GM23338 (cell line): Measurements from ENCODE around the gene ZDHHC7. TPM values are rescaled to one million over a fixed set of nuclear protein-coding genes. Genes with fewer than 3 reads are reported as not detected.

ENCODE experiments used
- ATAC-seq: fragments of 200-7000 bp; cut with Tn5 transposase; 3 replicates; pipeline ENCODE4 v1.9.1; 2020
- DNase-seq: peaks from one replicate; pipeline ENCODE4 v3.0.0-alpha.2; 2015; ENCODE audit warnings: low spot score
- H2AFZ ChIP-seq: fragments of 200-600 bp; sonication (generic); 2 replicates; pipeline ENCODE4 v1.8.0; 2016; ENCODE audit warnings: antibody characterized with exemption, mild to moderate bottlenecking, moderate library complexity
- H3F3A ChIP-seq: fragments of 200-600 bp; sonication (generic); replicated peaks from 2 replicates; pipeline ENCODE4 v1.8.0; 2017; ENCODE audit warnings: antibody characterized with exemption, mixed run types, low read depth
- H3K27ac ChIP-seq: fragments of 200-600 bp; sonication (generic); 2 replicates; pipeline ENCODE4 v1.6.1; 2016; ENCODE audit warnings: low read depth
- H3K27me3 ChIP-seq: fragments of 200-600 bp; sonication (generic); 2 replicates; pipeline ENCODE4 v1.8.0; 2016; ENCODE audit warnings: mild to moderate bottlenecking, mixed run types, moderate library complexity; ENCODE audit not compliant: insufficient read depth
- H3K36me3 ChIP-seq: fragments of 200-600 bp; sonication (generic); 2 replicates; pipeline ENCODE4 v1.8.0; 2016; ENCODE audit warnings: mild to moderate bottlenecking; ENCODE audit not compliant: insufficient read depth
- H3K4me1 ChIP-seq: fragments of 200-600 bp; sonication (generic); 2 replicates; pipeline ENCODE4 v1.8.0; 2016; ENCODE audit warnings: mild to moderate bottlenecking, moderate library complexity; ENCODE audit not compliant: insufficient read depth
- H3K4me2 ChIP-seq: fragments of 200-600 bp; sonication (generic); 2 replicates; pipeline ENCODE4 v1.7.1; 2017; ENCODE audit warnings: mixed run types
- H3K4me3 ChIP-seq: fragments of 200-600 bp; sonication (generic); 2 replicates; pipeline ENCODE4 v1.6.1; 2016; ENCODE audit warnings: mixed run types
- H3K79me2 ChIP-seq: fragments of 200-600 bp; sonication (generic); replicated peaks from 2 replicates; pipeline ENCODE4 v1.8.0; 2017; ENCODE audit warnings: mild to moderate bottlenecking; ENCODE audit not compliant: insufficient read depth
- H3K9me2 ChIP-seq: fragments of 200-600 bp; sonication (generic); 2 replicates; pipeline ENCODE4 v1.8.0; 2017; ENCODE audit not compliant: insufficient read depth
- H4K20me1 ChIP-seq: fragments of 200-600 bp; sonication (generic); replicated peaks from 2 replicates; pipeline ENCODE4 v1.8.0; 2017; ENCODE audit warnings: mild to moderate bottlenecking; ENCODE audit not compliant: insufficient read depth
- H3K27ac Mint-ChIP-seq: 2 replicates; pipeline ENCODE4 v1.8.0; 2020; ENCODE audit warnings: inconsistent platforms, mild to moderate bottlenecking, moderate library complexity, mixed read lengths
- H3K27me3 Mint-ChIP-seq: 3 replicates; pipeline ENCODE4 v1.8.0; 2022; ENCODE audit warnings: low read depth, mild to moderate bottlenecking, moderate library complexity, mixed read lengths, inconsistent platforms; ENCODE audit not compliant: insufficient read depth, poor library complexity
- H3K36me3 Mint-ChIP-seq: 3 replicates; pipeline ENCODE4 v1.8.0; 2021; ENCODE audit warnings: low read depth, mild to moderate bottlenecking, inconsistent platforms, moderate library complexity, mixed read lengths
- H3K4me1 Mint-ChIP-seq: 3 replicates; pipeline ENCODE4 v1.8.0; 2020; ENCODE audit warnings: mild to moderate bottlenecking, inconsistent platforms, mixed read lengths
- H3K4me3 Mint-ChIP-seq: 3 replicates; pipeline ENCODE4 v1.8.0; 2021; ENCODE audit warnings: moderate library complexity, mild to moderate bottlenecking, inconsistent platforms, mixed read lengths
- H3K9me3 Mint-ChIP-seq: 3 replicates; pipeline ENCODE4 v1.8.0; 2020; ENCODE audit warnings: moderate library complexity, mild to moderate bottlenecking, inconsistent platforms, mixed read lengths
- EZH2 ChIP-seq: fragments of 200-600 bp; sonication (generic); IDR thresholded peaks from one replicate; pipeline ENCODE4 v1.8.0; 2017; ENCODE audit warnings: antibody characterized with exemption, mild to moderate bottlenecking, low read depth; ENCODE audit not compliant: unreplicated experiment
- EZH2phosphoT487 ChIP-seq: fragments of 200-600 bp; sonication (generic); IDR thresholded peaks from one replicate; pipeline ENCODE4 v1.8.1; 2018; ENCODE audit warnings: antibody characterized with exemption; ENCODE audit not compliant: unreplicated experiment
- JUNB ChIP-seq: IDR thresholded peaks from one replicate; pipeline ENCODE4 v1.6.1; 2016; ENCODE audit warnings: antibody characterized with exemption; ENCODE audit not compliant: unreplicated experiment
- NANOG ChIP-seq: IDR thresholded peaks from 2 replicates; pipeline ENCODE4 v1.6.1; 2016; ENCODE audit warnings: antibody characterized with exemption, borderline replicate concordance
- POLR2AphosphoS5 ChIP-seq: IDR thresholded peaks from 2 replicates; pipeline ENCODE4 v1.6.1; 2016; ENCODE audit warnings: antibody characterized with exemption, low read depth
- ZNF114 ChIP-seq: fragments of 250-450 bp; sonication (Bioruptor Pico); IDR thresholded peaks from 2 replicates; pipeline ENCODE4 v1.5.0; 2020; ENCODE audit warnings: mild to moderate bottlenecking, moderate library complexity
- polyA plus RNA-seq: library from polyadenylated mRNA; unstranded; fragments of >200 nt; fragmentation: Nextera tagmentation; extraction: Ambion mirVana; gene quantifications from 2 replicates; pipeline ENCODE4 v1.2.1, GENCODE V29; 2016
- total RNA-seq: library from RNA; depleted of rRNA; stranded (reverse); fragments of >200 nt; shearing (Covaris generic); gene quantifications from 2 replicates; pipeline ENCODE4 v1.2.3, GENCODE V29; 2014
- TF ChIP-seq, protein P1 (sequence below): IDR thresholded peaks from 2 replicates; pipeline ENCODE4 v1.6.1; 2016; ENCODE audit warnings: antibody characterized with exemption
- TF ChIP-seq, protein P2 (sequence below): IDR thresholded peaks from one replicate; pipeline ENCODE4 v1.6.1; 2018; ENCODE audit warnings: antibody characterized with exemption; ENCODE audit not compliant: unreplicated experiment
- TF ChIP-seq, protein P3 (sequence below): fragments of 250-450 bp; sonication (Bioruptor Pico); IDR thresholded peaks from 2 replicates; pipeline ENCODE4 v1.5.0; 2020; ENCODE audit warnings: mild to moderate bottlenecking, moderate library complexity

ZDHHC7 gene
- total and polyA plus RNA-seq, 2 experiments from 2014 or later = 13.1 to 46.1 TPM

DNA sequence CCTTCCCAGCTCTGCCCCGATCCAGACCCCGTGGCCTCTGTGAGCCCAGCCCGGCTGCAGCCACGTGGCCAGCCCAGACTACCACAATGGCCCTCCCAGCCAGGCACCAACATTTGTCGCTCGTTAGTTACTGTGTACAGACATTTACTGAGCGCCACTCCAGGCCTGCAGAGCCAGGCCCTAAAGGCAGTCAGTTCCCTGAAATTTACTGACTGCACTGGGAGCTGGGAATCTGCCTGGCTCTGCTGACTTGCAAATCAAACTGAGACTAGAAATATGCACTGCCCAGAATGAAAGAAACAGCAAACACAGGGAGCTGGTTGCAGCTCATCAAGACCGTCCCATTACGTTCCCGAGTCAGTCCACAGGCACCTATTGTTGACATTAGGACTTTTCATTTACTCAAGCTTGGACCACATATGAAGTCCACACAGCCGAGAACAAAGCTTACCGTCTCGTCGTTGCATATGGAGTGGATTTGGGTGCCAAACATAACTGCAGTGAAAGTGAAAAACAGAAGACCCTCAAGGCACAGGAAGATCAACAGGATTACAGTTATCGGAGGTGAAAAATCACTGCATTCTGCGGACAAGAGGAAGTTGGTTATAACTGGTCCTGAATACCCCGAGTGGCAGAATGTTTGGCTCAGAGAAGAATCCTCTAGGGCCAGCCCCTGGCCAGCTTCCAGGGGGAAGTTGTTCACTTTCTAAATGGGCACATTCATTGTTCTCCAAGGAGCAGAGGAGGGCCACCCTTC is 34.5 kb downstream of the ZDHHC7 start:
- Histone ChIP-seq H3K27me3 (no peaks in the 10 kb centered on the region), H3K4me2 (no peak overlapping the region), H3K4me1 (no peaks in the 10 kb centered on the region), H2AFZ (no peak overlapping the region), H3K9me2 (no peaks in the 10 kb centered on the region), H3K4me3 (no peak overlapping the region), H3F3A (no peaks in the 10 kb centered on the region), H3K79me2 (peaks cover 2% of the 10 kb centered on the region; the same call in 1 of the 2 replicates), H3K36me3 (peaks cover 13% of the 10 kb centered on the region), H4K20me1 (no peaks in the 10 kb centered on the region; the same call in 1 of the 2 replicates), H3K27ac (no peak overlapping the region)
- Mint-ChIP-seq H3K36me3 (peaks cover 55% of the 10 kb centered on the region), H3K4me3 (no peak overlapping the region), H3K27me3 (peaks cover 11% of the 10 kb centered on the region), H3K27ac (no peak overlapping the region), H3K4me1 (no peaks in the 10 kb centered on the region), H3K9me3 (no peaks in the 10 kb centered on the region; the same call in 2 of the 3 replicates)
- TF ChIP-seq JUNB = no peak
- TF ChIP-seq EZH2 = no peak
- TF ChIP-seq, protein P1, sequence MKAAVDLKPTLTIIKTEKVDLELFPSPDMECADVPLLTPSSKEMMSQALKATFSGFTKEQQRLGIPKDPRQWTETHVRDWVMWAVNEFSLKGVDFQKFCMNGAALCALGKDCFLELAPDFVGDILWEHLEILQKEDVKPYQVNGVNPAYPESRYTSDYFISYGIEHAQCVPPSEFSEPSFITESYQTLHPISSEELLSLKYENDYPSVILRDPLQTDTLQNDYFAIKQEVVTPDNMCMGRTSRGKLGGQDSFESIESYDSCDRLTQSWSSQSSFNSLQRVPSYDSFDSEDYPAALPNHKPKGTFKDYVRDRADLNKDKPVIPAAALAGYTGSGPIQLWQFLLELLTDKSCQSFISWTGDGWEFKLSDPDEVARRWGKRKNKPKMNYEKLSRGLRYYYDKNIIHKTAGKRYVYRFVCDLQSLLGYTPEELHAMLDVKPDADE = no peak
- TF ChIP-seq NANOG = no peak
- no peak for TF ChIP-seq EZH2phosphoT487
- TF ChIP-seq, protein P2, sequence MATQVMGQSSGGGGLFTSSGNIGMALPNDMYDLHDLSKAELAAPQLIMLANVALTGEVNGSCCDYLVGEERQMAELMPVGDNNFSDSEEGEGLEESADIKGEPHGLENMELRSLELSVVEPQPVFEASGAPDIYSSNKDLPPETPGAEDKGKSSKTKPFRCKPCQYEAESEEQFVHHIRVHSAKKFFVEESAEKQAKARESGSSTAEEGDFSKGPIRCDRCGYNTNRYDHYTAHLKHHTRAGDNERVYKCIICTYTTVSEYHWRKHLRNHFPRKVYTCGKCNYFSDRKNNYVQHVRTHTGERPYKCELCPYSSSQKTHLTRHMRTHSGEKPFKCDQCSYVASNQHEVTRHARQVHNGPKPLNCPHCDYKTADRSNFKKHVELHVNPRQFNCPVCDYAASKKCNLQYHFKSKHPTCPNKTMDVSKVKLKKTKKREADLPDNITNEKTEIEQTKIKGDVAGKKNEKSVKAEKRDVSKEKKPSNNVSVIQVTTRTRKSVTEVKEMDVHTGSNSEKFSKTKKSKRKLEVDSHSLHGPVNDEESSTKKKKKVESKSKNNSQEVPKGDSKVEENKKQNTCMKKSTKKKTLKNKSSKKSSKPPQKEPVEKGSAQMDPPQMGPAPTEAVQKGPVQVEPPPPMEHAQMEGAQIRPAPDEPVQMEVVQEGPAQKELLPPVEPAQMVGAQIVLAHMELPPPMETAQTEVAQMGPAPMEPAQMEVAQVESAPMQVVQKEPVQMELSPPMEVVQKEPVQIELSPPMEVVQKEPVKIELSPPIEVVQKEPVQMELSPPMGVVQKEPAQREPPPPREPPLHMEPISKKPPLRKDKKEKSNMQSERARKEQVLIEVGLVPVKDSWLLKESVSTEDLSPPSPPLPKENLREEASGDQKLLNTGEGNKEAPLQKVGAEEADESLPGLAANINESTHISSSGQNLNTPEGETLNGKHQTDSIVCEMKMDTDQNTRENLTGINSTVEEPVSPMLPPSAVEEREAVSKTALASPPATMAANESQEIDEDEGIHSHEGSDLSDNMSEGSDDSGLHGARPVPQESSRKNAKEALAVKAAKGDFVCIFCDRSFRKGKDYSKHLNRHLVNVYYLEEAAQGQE = no peak
- TF ChIP-seq POLR2AphosphoS5 = no peak
- TF ChIP-seq, protein P3, sequence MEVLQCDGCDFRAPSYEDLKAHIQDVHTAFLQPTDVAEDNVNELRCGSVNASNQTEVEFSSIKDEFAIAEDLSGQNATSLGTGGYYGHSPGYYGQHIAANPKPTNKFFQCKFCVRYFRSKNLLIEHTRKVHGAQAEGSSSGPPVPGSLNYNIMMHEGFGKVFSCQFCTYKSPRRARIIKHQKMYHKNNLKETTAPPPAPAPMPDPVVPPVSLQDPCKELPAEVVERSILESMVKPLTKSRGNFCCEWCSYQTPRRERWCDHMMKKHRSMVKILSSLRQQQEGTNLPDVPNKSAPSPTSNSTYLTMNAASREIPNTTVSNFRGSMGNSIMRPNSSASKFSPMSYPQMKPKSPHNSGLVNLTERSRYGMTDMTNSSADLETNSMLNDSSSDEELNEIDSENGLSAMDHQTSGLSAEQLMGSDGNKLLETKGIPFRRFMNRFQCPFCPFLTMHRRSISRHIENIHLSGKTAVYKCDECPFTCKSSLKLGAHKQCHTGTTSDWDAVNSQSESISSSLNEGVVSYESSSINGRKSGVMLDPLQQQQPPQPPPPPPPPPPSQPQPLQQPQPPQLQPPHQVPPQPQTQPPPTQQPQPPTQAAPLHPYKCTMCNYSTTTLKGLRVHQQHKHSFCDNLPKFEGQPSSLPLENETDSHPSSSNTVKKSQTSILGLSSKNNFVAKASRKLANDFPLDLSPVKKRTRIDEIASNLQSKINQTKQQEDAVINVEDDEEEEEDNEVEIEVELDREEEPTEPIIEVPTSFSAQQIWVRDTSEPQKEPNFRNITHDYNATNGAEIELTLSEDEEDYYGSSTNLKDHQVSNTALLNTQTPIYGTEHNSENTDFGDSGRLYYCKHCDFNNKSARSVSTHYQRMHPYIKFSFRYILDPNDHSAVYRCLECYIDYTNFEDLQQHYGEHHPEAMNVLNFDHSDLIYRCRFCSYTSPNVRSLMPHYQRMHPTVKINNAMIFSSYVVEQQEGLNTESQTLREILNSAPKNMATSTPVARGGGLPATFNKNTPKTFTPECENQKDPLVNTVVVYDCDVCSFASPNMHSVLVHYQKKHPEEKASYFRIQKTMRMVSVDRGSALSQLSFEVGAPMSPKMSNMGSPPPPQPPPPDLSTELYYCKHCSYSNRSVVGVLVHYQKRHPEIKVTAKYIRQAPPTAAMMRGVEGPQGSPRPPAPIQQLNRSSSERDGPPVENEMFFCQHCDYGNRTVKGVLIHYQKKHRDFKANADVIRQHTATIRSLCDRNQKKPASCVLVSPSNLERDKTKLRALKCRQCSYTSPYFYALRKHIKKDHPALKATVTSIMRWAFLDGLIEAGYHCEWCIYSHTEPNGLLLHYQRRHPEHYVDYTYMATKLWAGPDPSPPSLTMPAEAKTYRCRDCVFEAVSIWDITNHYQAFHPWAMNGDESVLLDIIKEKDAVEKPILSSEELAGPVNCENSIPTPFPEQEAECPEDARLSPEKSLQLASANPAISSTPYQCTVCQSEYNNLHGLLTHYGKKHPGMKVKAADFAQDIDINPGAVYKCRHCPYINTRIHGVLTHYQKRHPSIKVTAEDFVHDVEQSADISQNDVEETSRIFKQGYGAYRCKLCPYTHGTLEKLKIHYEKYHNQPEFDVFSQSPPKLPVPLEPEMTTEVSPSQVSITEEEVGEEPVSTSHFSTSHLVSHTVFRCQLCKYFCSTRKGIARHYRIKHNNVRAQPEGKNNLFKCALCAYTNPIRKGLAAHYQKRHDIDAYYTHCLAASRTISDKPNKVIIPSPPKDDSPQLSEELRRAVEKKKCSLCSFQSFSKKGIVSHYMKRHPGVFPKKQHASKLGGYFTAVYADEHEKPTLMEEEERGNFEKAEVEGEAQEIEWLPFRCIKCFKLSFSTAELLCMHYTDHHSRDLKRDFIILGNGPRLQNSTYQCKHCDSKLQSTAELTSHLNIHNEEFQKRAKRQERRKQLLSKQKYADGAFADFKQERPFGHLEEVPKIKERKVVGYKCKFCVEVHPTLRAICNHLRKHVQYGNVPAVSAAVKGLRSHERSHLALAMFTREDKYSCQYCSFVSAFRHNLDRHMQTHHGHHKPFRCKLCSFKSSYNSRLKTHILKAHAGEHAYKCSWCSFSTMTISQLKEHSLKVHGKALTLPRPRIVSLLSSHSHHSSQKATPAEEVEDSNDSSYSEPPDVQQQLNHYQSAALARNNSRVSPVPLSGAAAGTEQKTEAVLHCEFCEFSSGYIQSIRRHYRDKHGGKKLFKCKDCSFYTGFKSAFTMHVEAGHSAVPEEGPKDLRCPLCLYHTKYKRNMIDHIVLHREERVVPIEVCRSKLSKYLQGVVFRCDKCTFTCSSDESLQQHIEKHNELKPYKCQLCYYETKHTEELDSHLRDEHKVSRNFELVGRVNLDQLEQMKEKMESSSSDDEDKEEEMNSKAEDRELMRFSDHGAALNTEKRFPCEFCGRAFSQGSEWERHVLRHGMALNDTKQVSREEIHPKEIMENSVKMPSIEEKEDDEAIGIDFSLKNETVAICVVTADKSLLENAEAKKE (CRISPR knock-in tag) = no peak
- TF ChIP-seq ZNF114 = no peak
- DNase-seq (no peak), ATAC-seq (no peak)
